ENCODE results near the gene IP6K3. TPM values are rescaled to one million over a fixed set of nuclear protein-coding genes. Genes with fewer than 3 reads are reported as not detected.

IP6K3 gene
- total RNA-seq, 2 donors from 2014 or later = 2.5 to 3.1 TPM

DNA sequence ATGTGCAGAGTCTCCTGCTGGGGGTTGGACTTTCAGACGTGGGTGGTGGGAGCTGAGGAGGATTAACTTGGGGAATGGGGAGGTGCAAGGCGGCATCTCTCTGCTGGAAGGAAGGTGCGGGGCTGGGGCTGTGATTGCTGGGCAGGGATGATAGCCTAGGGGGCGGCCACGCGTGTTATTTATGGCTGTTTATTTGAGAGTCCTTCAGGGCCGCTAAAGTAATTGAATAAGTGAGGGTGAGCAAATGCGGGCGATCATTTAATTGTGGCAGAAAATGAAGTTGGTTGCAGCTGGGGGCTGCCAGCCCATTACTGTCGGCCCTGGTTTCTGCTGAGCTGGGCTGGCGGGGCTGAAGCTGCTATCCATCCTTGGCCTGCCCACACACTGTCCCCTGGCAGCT, 7.5 kb upstream of the IP6K3 start:
- intact Hi-C loops (cut with DNase I) = no loop called here
- H3K36me3 ChIP-seq = no peaks in the 10 kb centered on the region
- no peaks in the 10 kb centered on the region for H3K27me3 ChIP-seq (replicated peaks; ENCODE audit: insufficient read depth)
- TF ChIP-seq POLR2A (IDR thresholded peaks at IDR 0.05) (no peak), POLR2AphosphoS5 (IDR thresholded peaks at IDR 0.05) (no peak)
- TF ChIP-seq, protein P1, sequence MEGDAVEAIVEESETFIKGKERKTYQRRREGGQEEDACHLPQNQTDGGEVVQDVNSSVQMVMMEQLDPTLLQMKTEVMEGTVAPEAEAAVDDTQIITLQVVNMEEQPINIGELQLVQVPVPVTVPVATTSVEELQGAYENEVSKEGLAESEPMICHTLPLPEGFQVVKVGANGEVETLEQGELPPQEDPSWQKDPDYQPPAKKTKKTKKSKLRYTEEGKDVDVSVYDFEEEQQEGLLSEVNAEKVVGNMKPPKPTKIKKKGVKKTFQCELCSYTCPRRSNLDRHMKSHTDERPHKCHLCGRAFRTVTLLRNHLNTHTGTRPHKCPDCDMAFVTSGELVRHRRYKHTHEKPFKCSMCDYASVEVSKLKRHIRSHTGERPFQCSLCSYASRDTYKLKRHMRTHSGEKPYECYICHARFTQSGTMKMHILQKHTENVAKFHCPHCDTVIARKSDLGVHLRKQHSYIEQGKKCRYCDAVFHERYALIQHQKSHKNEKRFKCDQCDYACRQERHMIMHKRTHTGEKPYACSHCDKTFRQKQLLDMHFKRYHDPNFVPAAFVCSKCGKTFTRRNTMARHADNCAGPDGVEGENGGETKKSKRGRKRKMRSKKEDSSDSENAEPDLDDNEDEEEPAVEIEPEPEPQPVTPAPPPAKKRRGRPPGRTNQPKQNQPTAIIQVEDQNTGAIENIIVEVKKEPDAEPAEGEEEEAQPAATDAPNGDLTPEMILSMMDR (IDR thresholded peaks at IDR 0.05) = no peak
- 86% methylated on average over 11 of the region's 11 CpGs for WGBS
- H3K4me1 ChIP-seq (replicated peaks) = no peaks in the 10 kb centered on the region
- H3K4me3 ChIP-seq = no peak overlapping the region
- H3K9me3 ChIP-seq = no peaks in the 10 kb centered on the region
- no peak for DNase-seq (ENCODE audit: low spot score)
- no peak overlapping the region for H3K27ac ChIP-seq

GRCh38 chr6:33752646-33753015, 5.9 kb upstream of the IP6K3 start:
- no peaks in the 10 kb centered on the region for H3K36me3 ChIP-seq
- intact Hi-C loops (cut with DNase I) = no loop called here
- no peak overlapping the region for H3K4me3 ChIP-seq
- no peak for DNase-seq (ENCODE audit: low spot score)
- no peak overlapping the region for H3K27ac ChIP-seq
- WGBS = 84% methylated on average over 1 of the region's 1 CpG
- TF ChIP-seq, protein P1 (IDR thresholded peaks at IDR 0.05) = no peak
- TF ChIP-seq POLR2A (IDR thresholded peaks at IDR 0.05) (no peak), POLR2AphosphoS5 (IDR thresholded peaks at IDR 0.05) (no peak)
- no peaks in the 10 kb centered on the region for H3K9me3 ChIP-seq
- H3K27me3 ChIP-seq (replicated peaks; ENCODE audit: insufficient read depth) = no peaks in the 10 kb centered on the region
- H3K4me1 ChIP-seq (replicated peaks) = no peaks in the 10 kb centered on the region

- DNase-seq (ENCODE audit: low spot score) = no peak
- intact Hi-C loops (cut with DNase I) = no loop called here
- H3K27me3 ChIP-seq (replicated peaks; ENCODE audit: insufficient read depth) = no peaks in the 10 kb centered on the region
- H3K27ac ChIP-seq = no peak overlapping the region
- H3K4me3 ChIP-seq = no peak overlapping the region
- 61% methylated on average over 15 of the region's 15 CpGs for WGBS
- TF ChIP-seq, protein P1 (IDR thresholded peaks at IDR 0.05) = peak in 1 of 4 experiments; percentile 18
- TF ChIP-seq POLR2AphosphoS5 (IDR thresholded peaks at IDR 0.05) = no peak
- no peaks in the 10 kb centered on the region for H3K4me1 ChIP-seq (replicated peaks)
- no peaks in the 10 kb centered on the region for H3K9me3 ChIP-seq
- no peaks in the 10 kb centered on the region for H3K36me3 ChIP-seq
These were observed 5.3 kb upstream of the IP6K3 start for GRCh38 chr6:33751771-33752645.

DNA sequence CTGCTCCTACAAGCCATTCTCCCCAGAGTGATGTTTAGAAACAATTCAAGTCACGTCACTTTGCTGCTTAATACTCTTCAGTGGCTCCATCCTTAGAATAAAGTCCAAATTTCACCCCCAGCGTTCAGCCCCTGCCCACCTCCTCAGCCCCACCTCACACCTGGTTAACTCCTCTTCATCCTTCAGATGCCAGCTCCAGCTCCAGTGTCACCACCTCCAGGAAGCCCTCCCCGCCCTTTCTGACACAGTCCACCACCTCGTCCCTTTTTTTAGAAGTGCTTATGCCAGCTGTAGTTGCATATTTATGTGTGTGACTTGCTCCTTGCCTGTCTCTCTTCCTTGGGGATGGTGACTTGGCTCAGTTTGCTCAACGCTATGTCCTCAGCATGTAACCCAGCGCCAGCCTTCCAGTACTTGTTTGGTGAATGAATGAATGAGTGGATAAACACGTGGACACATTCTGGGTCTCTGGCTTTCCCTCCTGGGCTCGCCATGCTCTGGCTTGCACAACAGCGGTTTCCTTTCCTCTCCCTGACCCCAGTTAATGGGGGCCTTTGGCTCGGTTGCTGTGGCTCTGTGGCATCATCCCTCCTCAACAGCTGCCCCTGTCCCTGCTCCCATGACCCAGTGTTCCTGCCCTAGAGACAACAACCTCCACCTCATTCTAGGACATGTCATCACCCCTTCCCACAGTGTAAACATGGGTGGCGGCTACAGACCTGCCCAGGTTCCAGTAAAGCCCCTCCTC, 3.7 kb upstream of the IP6K3 start:
- no peak for TF ChIP-seq POLR2A (IDR thresholded peaks at IDR 0.05)
- TF ChIP-seq POLR2AphosphoS5 (IDR thresholded peaks at IDR 0.05) = no peak
- TF ChIP-seq, protein P1 (IDR thresholded peaks at IDR 0.05) = no peak
- no peaks in the 10 kb centered on the region for H3K9me3 ChIP-seq
- H3K4me3 ChIP-seq = no peak overlapping the region
- H3K27me3 ChIP-seq (replicated peaks; ENCODE audit: insufficient read depth) = no peaks in the 10 kb centered on the region
- intact Hi-C loops (cut with DNase I) = no loop called here
- DNase-seq (ENCODE audit: low spot score) = no peak
- H3K27ac ChIP-seq = no peak overlapping the region
- H3K36me3 ChIP-seq = no peaks in the 10 kb centered on the region
- WGBS = 75% methylated on average over 11 of the region's 11 CpGs
- H3K4me1 ChIP-seq (replicated peaks) = peaks cover 7% of the 10 kb centered on the region
